Measurements from ENCODE around the gene FAM117A. TPM values are rescaled to one million over a fixed set of nuclear protein-coding genes. Genes with fewer than 3 reads are reported as not detected.
A peak's percentile ranks its signal among the peaks of the same experiment; 100 is the strongest.

FAM117A gene
- total and polyA plus RNA-seq, 2 donors (not counting 1 experiment from before 2014, with no cell fraction given), result 93.4 to 162 TPM

- Histone ChIP-seq H3K4me1 (ENCODE audit: control insufficient read depth in 2 of 2, insufficient read depth in 2 of 2, low read length in 2 of 2) (peaks cover 16 to 19% of the 10 kb centered on the region in 2 donors), H3K79me2 (ENCODE audit: control insufficient read depth, insufficient read depth, low read length) (no peaks in the 10 kb centered on the region), H3K4me2 (replicated peaks; ENCODE audit: low read depth, low read length, poor library complexity, severe bottlenecking) (peak overlapping the region; percentile 16), H3K36me3 (replicated peaks in 1 of 2; ENCODE audit: control extremely low read depth in 1 of 2, control insufficient read depth in 1 of 2, extremely low read depth in 1 of 2, insufficient read depth in 2 of 2, low read length in 1 of 2) (peaks cover 0 to 14% of the 10 kb centered on the region in 2 experiments), H3K9ac (ENCODE audit: low read length) (no peak overlapping the region), H3K4me3 (ENCODE audit: control extremely low read depth in 1 of 5, extremely low read depth in 1 of 5, insufficient read depth in 1 of 5, low read depth in 2 of 5, low read length in 4 of 5) (no peak overlapping the region), H3K9me3 (ENCODE audit: control extremely low read depth in 1 of 3, control insufficient read depth in 2 of 3, insufficient read depth in 1 of 3, low read length in 2 of 3) (no peaks in the 10 kb centered on the region), H4K20me1 (ENCODE audit: control insufficient read depth, insufficient read depth, low read length, poor library complexity, severe bottlenecking) (no peaks in the 10 kb centered on the region), H2AFZ (ENCODE audit: insufficient read depth, low read depth, low read length, poor library complexity, severe bottlenecking) (peak overlapping the region; percentile 64), H3K27ac (ENCODE audit: low read length in 2 of 2) (peak overlapping the region in 1 of 2 donors; percentile 47), H3K27me3 (replicated peaks in 1 of 4; ENCODE audit: control extremely low read depth in 1 of 4, control insufficient read depth in 3 of 4, insufficient read depth in 4 of 4, low read length in 3 of 4) (no peaks in the 10 kb centered on the region)
- WGBS (ENCODE audit: insufficient coverage), result 31% methylated on average over 7 of the region's 8 CpGs
- Mint-ChIP-seq H3K27ac (peak overlapping the region; percentile 46), H3K9me3 (ENCODE audit: insufficient read depth) (no peaks in the 10 kb centered on the region), H3K27me3 (peaks cover 2% of the 10 kb centered on the region), H3K4me1 (peaks cover 17% of the 10 kb centered on the region), H3K4me3 (no peak overlapping the region)
- TF ChIP-seq, protein P1, sequence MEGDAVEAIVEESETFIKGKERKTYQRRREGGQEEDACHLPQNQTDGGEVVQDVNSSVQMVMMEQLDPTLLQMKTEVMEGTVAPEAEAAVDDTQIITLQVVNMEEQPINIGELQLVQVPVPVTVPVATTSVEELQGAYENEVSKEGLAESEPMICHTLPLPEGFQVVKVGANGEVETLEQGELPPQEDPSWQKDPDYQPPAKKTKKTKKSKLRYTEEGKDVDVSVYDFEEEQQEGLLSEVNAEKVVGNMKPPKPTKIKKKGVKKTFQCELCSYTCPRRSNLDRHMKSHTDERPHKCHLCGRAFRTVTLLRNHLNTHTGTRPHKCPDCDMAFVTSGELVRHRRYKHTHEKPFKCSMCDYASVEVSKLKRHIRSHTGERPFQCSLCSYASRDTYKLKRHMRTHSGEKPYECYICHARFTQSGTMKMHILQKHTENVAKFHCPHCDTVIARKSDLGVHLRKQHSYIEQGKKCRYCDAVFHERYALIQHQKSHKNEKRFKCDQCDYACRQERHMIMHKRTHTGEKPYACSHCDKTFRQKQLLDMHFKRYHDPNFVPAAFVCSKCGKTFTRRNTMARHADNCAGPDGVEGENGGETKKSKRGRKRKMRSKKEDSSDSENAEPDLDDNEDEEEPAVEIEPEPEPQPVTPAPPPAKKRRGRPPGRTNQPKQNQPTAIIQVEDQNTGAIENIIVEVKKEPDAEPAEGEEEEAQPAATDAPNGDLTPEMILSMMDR (IDR thresholded peaks at IDR 0.05), result no peak
- TF ChIP-seq EZH2 (IDR thresholded peaks at IDR 0.05; ENCODE audit: borderline replicate concordance, insufficient read depth, low read depth, low read length, poor library complexity, severe bottlenecking), result no peak
- CTCF ChIA-PET, result interaction anchor here (0.6 to 24.9 kb wide), 31 partner anchors 9 to 949 kb away, joined by 3 to 485 read pairs (median 4); partner anchors contain the start of genes NXPH3, SLC35B1 and SPOP
- intact Hi-C loops (cut with micrococcal nuclease), result no loop called here
- peak; percentile 61 for DNase-seq
- POLR2A ChIA-PET, result interaction anchor here (1.0 to 1.5 kb wide), 2 partner anchors 12 to 129 kb away, joined by 4 to 5 read pairs; partner anchors contain the start of gene SLC35B1
- peak; percentile 48 for ATAC-seq (ENCODE audit: low read depth)
Measured at GRCh38 chr17:49696233-49696761, 67.6 kb downstream of the FAM117A start.

- H3K27me3 ChIP-seq (replicated peaks in 1 of 4; ENCODE audit: control extremely low read depth in 1 of 4, control insufficient read depth in 3 of 4, insufficient read depth in 4 of 4, low read length in 3 of 4), result no peaks in the 10 kb centered on the region
- TF ChIP-seq EZH2 (IDR thresholded peaks at IDR 0.05; ENCODE audit: borderline replicate concordance, insufficient read depth, low read depth, low read length, poor library complexity, severe bottlenecking), result no peak
- TF ChIP-seq, protein P1 (IDR thresholded peaks at IDR 0.05), result peak; percentile 59
- 0% methylated on average over 1 of the region's 5 CpGs for WGBS (ENCODE audit: insufficient coverage)
- CTCF ChIA-PET, result interaction anchor here (0.6 to 24.9 kb wide), 31 partner anchors 8 to 302 kb away, joined by 3 to 485 read pairs (median 4); partner anchors contain the start of genes NXPH3, SLC35B1 and SPOP
- peaks cover 0 to 8% of the 10 kb centered on the region in 2 experiments for H3K36me3 ChIP-seq (replicated peaks in 1 of 2; ENCODE audit: control extremely low read depth in 1 of 2, control insufficient read depth in 1 of 2, extremely low read depth in 1 of 2, insufficient read depth in 2 of 2, low read length in 1 of 2)
- Mint-ChIP-seq H3K27ac (no peak overlapping the region), H3K9me3 (ENCODE audit: insufficient read depth) (no peaks in the 10 kb centered on the region), H3K27me3 (peaks cover 3% of the 10 kb centered on the region), H3K4me3 (no peak overlapping the region), H3K4me1 (peaks cover 17% of the 10 kb centered on the region)
- ATAC-seq (ENCODE audit: low read depth) (no peak), DNase-seq (no peak)
- H3K79me2 ChIP-seq (ENCODE audit: control insufficient read depth, insufficient read depth, low read length), result no peaks in the 10 kb centered on the region
- H3K4me1 ChIP-seq (ENCODE audit: control insufficient read depth in 2 of 2, insufficient read depth in 2 of 2, low read length in 2 of 2), result peaks cover 16 to 19% of the 10 kb centered on the region in 2 donors
- no peaks in the 10 kb centered on the region for H3K9me3 ChIP-seq (ENCODE audit: control extremely low read depth in 1 of 3, control insufficient read depth in 2 of 3, insufficient read depth in 1 of 3, low read length in 2 of 3)
- H3K4me2 ChIP-seq (replicated peaks; ENCODE audit: low read depth, low read length, poor library complexity, severe bottlenecking), result peak overlapping the region; percentile 16
- intact Hi-C loops (cut with micrococcal nuclease), result loop anchor here (1.0 kb wide), 2 partner anchors 17 to 125 kb away; partner anchors contain the start of gene SPOP
- peak overlapping the region; percentile 64 for H2AFZ ChIP-seq (ENCODE audit: insufficient read depth, low read depth, low read length, poor library complexity, severe bottlenecking)
- no peak overlapping the region for H3K9ac ChIP-seq (ENCODE audit: low read length)
- H3K27ac ChIP-seq (ENCODE audit: low read length in 2 of 2), result peak overlapping the region in 1 of 2 donors; percentile 47
- POLR2A ChIA-PET, result interaction anchor here (1.0 to 1.5 kb wide), 2 partner anchors 12 to 128 kb away, joined by 4 to 5 read pairs; partner anchors contain the start of gene SLC35B1
- no peaks in the 10 kb centered on the region for H4K20me1 ChIP-seq (ENCODE audit: control insufficient read depth, insufficient read depth, low read length, poor library complexity, severe bottlenecking)
- no peak overlapping the region for H3K4me3 ChIP-seq (ENCODE audit: control extremely low read depth in 1 of 5, extremely low read depth in 1 of 5, insufficient read depth in 1 of 5, low read depth in 2 of 5, low read length in 4 of 5)
Measured at GRCh38 chr17:49695698-49696232, 68.2 kb downstream of the FAM117A start.

All from B cell (primary cell).